HG03196 (cell line): ENCODE results near the gene GNG5.
"Not testable (repeated sequence)": the region's sequence is repeated elsewhere in the genome, so short reads cannot be mapped to it uniquely, and the experiment has no call there.

Experiments used
- ATAC-seq: cut with Tn5 transposase; IDR thresholded peaks from one replicate; pipeline ENCODE4 v1.9.1; 2021; ENCODE audit not compliant: unreplicated experiment

The GNG5 gene

GRCh38 chr1:84506002-84506728, at the start of gene GNG5, which contains the start of gene SPATA1:
TSS of gene GNG5 (minus strand) at chr1:84506581. CDS start at chr1:84506091, 490 bp downstream.
TSS of gene SPATA1 (plus strand) at chr1:84506386. CDS start at chr1:84516360, 9,974 bp downstream.
- peak; percentile 85 for ATAC-seq

GRCh38 chr1:84550826-84551225, 44.4 kb upstream of the GNG5 start:
- no peak for ATAC-seq

- ATAC-seq = no peak
These were observed 35.3 kb upstream of the GNG5 start for GRCh38 chr1:84541679-84542078.

- no peak for ATAC-seq
These were observed 34.4 kb upstream of the GNG5 start for GRCh38 chr1:84540759-84541158.

- ATAC-seq = no peak
These were observed 33.6 kb upstream of the GNG5 start for GRCh38 chr1:84539972-84540371.

GRCh38 chr1:84538599-84538998, 32.2 kb upstream of the GNG5 start:
- ATAC-seq = peak; percentile 60

GRCh38 chr1:84525779-84526178, 19.4 kb upstream of the GNG5 start:
- no peak for ATAC-seq

- ATAC-seq = no peak
These were observed 18.2 kb upstream of the GNG5 start for GRCh38 chr1:84524590-84524989.

GRCh38 chr1:84510668-84511067, 4.3 kb upstream of the GNG5 start:
- ATAC-seq = no peak

- ATAC-seq = no peak
These were observed 3.8 kb upstream of the GNG5 start for GRCh38 chr1:84510165-84510564.

GRCh38 chr1:84509029-84509428, 2.6 kb upstream of the GNG5 start:
- ATAC-seq = no peak

GRCh38 chr1:84508510-84508909, 2.1 kb upstream of the GNG5 start:
- ATAC-seq = no peak

- not testable (repeated sequence) for ATAC-seq
These were observed 1.5 kb upstream of the GNG5 start for GRCh38 chr1:84507887-84508286.

- ATAC-seq = no peak
These were observed 510 bp upstream of the GNG5 start for GRCh38 chr1:84506729-84507453.

GRCh38 chr1:84505493-84506001, 834 bp downstream of the GNG5 start:
- ATAC-seq = peak; percentile 31

- no peak for ATAC-seq
These were observed 1.5 kb downstream of the GNG5 start for GRCh38 chr1:84504580-84505492.

- no peak for ATAC-seq
These were observed 3.5 kb downstream of the GNG5 start for GRCh38 chr1:84502927-84503326.

- ATAC-seq = no peak
These were observed 8.6 kb downstream of the GNG5 start for GRCh38 chr1:84497631-84498275.

GRCh38 chr1:84496498-84496897, 9.9 kb downstream of the GNG5 start:
- ATAC-seq = no peak

- no peak for ATAC-seq
These were observed 12.6 kb downstream of the GNG5 start for GRCh38 chr1:84493747-84494146.

- no peak for ATAC-seq
These were observed 13.7 kb downstream of the GNG5 start for GRCh38 chr1:84492726-84493125.
